ENCODE results near the gene SLFN12L. TPM values are rescaled to one million over a fixed set of nuclear protein-coding genes. Genes with fewer than 3 reads are reported as not detected.

SLFN12L gene
- total and polyA plus RNA-seq, 10 of the 15 experiments (the other 5 are each of a cell fraction or from before 2014, with no cell fraction given), result 1.0 to 21.3 (median 9.4) TPM

DNA sequence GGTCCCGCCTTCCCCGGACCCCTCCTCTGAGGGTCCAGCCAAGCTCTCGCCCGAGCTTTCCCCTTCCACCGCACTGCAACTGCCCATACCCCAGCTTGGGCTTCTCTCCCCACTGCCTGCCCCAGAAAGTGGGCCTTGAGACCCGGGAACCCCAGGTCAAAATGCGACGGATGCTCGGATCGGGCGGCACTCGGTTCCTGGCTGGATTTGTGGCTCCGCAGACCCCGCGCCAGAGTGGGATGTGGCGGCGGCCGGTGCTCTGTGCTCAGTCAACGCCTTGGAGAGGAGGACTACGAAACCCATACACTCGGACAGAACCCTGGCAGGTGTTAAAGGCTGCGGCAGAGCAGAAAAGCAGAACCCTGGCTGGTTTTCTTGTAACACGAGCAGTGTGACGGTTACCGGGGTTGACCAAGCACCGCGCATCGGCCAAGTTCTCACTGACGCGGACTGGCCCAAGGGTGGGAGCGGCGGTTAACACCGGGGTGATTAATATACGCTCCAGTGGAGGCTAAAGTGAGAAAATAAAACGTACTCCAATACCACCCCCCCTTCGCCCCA, 88.0 kb downstream of the SLFN12L start (continued):
- TF ChIP-seq, protein P1, sequence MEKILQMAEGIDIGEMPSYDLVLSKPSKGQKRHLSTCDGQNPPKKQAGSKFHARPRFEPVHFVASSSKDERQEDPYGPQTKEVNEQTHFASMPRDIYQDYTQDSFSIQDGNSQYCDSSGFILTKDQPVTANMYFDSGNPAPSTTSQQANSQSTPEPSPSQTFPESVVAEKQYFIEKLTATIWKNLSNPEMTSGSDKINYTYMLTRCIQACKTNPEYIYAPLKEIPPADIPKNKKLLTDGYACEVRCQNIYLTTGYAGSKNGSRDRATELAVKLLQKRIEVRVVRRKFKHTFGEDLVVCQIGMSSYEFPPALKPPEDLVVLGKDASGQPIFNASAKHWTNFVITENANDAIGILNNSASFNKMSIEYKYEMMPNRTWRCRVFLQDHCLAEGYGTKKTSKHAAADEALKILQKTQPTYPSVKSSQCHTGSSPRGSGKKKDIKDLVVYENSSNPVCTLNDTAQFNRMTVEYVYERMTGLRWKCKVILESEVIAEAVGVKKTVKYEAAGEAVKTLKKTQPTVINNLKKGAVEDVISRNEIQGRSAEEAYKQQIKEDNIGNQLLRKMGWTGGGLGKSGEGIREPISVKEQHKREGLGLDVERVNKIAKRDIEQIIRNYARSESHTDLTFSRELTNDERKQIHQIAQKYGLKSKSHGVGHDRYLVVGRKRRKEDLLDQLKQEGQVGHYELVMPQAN (conservative IDR thresholded peaks at IDR 0.05), result 0 out of 2 replicates have a peak, but pooled peaks have one; percentile 55
- TF ChIP-seq, protein P2, sequence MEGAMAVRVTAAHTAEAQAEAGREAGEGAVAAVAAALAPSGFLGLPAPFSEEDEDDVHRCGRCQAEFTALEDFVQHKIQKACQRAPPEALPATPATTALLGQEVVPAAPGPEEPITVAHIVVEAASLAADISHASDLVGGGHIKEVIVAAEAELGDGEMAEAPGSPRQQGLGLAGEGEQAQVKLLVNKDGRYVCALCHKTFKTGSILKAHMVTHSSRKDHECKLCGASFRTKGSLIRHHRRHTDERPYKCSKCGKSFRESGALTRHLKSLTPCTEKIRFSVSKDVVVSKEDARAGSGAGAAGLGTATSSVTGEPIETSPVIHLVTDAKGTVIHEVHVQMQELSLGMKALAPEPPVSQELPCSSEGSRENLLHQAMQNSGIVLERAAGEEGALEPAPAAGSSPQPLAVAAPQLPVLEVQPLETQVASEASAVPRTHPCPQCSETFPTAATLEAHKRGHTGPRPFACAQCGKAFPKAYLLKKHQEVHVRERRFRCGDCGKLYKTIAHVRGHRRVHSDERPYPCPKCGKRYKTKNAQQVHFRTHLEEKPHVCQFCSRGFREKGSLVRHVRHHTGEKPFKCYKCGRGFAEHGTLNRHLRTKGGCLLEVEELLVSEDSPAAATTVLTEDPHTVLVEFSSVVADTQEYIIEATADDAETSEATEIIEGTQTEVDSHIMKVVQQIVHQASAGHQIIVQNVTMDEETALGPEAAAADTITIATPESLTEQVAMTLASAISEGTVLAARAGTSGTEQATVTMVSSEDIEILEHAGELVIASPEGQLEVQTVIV (IDR thresholded peaks at IDR 0.05; ENCODE audit: borderline replicate concordance, partially characterized antibody), result no peak
- TF ChIP-seq, protein P3, sequence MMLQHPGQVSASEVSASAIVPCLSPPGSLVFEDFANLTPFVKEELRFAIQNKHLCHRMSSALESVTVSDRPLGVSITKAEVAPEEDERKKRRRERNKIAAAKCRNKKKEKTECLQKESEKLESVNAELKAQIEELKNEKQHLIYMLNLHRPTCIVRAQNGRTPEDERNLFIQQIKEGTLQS (IDR thresholded peaks at IDR 0.05; ENCODE audit: borderline replicate concordance, extremely low read depth, low read depth, low read length), result no peak
- TF ChIP-seq EED (IDR thresholded peaks at IDR 0.05; ENCODE audit: low read depth) (peak; percentile 42), RBBP5 (conservative IDR thresholded peaks at IDR 0.05) (no peak), SMAD1 (IDR thresholded peaks at IDR 0.05; ENCODE audit: low read depth, partially characterized antibody) (no peak), RAD51 (IDR thresholded peaks at IDR 0.05) (no peak), MEF2A (IDR thresholded peaks at IDR 0.05; ENCODE audit: insufficient read depth, low read depth, low read length) (no peak), ZNF217 (IDR thresholded peaks at IDR 0.05) (no peak), HDGF (IDR thresholded peaks at IDR 0.05) (no peak), FOXM1 (IDR thresholded peaks at IDR 0.05; ENCODE audit: low read depth, low read length) (no peak), SUZ12 (IDR thresholded peaks at IDR 0.05; ENCODE audit: unreplicated experiment) (no peak), SIN3A (IDR thresholded peaks at IDR 0.05; ENCODE audit: low read depth, low read length) (peak; percentile 78; the same call in 1 of the 2 replicates), NFYA (IDR thresholded peaks at IDR 0.05; ENCODE audit: borderline replicate concordance, low read depth, low read length) (no peak), CBX3 (IDR thresholded peaks at IDR 0.05; ENCODE audit: borderline replicate concordance, low read depth) (no peak)
- TF ChIP-seq, protein P4, sequence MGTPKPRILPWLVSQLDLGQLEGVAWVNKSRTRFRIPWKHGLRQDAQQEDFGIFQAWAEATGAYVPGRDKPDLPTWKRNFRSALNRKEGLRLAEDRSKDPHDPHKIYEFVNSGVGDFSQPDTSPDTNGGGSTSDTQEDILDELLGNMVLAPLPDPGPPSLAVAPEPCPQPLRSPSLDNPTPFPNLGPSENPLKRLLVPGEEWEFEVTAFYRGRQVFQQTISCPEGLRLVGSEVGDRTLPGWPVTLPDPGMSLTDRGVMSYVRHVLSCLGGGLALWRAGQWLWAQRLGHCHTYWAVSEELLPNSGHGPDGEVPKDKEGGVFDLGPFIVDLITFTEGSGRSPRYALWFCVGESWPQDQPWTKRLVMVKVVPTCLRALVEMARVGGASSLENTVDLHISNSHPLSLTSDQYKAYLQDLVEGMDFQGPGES (IDR thresholded peaks at IDR 0.05), result no peak
- TF ChIP-seq, protein P5, sequence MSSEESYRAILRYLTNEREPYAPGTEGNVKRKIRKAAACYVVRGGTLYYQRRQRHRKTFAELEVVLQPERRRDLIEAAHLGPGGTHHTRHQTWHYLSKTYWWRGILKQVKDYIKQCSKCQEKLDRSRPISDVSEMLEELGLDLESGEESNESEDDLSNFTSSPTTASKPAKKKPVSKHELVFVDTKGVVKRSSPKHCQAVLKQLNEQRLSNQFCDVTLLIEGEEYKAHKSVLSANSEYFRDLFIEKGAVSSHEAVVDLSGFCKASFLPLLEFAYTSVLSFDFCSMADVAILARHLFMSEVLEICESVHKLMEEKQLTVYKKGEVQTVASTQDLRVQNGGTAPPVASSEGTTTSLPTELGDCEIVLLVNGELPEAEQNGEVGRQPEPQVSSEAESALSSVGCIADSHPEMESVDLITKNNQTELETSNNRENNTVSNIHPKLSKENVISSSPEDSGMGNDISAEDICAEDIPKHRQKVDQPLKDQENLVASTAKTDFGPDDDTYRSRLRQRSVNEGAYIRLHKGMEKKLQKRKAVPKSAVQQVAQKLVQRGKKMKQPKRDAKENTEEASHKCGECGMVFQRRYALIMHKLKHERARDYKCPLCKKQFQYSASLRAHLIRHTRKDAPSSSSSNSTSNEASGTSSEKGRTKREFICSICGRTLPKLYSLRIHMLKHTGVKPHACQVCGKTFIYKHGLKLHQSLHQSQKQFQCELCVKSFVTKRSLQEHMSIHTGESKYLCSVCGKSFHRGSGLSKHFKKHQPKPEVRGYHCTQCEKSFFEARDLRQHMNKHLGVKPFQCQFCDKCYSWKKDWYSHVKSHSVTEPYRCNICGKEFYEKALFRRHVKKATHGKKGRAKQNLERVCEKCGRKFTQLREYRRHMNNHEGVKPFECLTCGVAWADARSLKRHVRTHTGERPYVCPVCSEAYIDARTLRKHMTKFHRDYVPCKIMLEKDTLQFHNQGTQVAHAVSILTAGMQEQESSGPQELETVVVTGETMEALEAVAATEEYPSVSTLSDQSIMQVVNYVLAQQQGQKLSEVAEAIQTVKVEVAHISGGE (CRISPR knock-in tag; IDR thresholded peaks at IDR 0.05), result no peak
- TF ChIP-seq, protein P6, sequence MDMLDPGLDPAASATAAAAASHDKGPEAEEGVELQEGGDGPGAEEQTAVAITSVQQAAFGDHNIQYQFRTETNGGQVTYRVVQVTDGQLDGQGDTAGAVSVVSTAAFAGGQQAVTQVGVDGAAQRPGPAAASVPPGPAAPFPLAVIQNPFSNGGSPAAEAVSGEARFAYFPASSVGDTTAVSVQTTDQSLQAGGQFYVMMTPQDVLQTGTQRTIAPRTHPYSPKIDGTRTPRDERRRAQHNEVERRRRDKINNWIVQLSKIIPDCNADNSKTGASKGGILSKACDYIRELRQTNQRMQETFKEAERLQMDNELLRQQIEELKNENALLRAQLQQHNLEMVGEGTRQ (IDR thresholded peaks at IDR 0.05; ENCODE audit: borderline replicate concordance, low read depth, low read length), result no peak

All from GM12878 (cell line).